Gastrocnemius medialis (tissue), 4 donors: ENCODE results near the gene ERBIN.

Source experiments
- POLR2A ChIP-seq, 2 donors: fragments of 450-650 bp; IDR thresholded peaks; one replicate each; pipeline ENCODE4 v1.6.1; 2017; ENCODE audit warnings: antibody characterized with exemption in 2 of 2, mild to moderate bottlenecking in 2 of 2, moderate library complexity in 2 of 2
- TF ChIP-seq, protein P1 (sequence below), 5 experiments: fragments of 450-650 bp in 3 of 5; fragments of 200-600 bp in 2 of 5; sonication (generic) in 2 of 5; IDR thresholded peaks in 4 of 5; conservative IDR thresholded peaks in 1 of 5; 1 replicate in 4 of 5; 2 replicates in 1 of 5; pipeline ENCODE4 v1.5.1; 2016 to 2019; ENCODE audit warnings: antibody characterized with exemption in 5 of 5, mild to moderate bottlenecking in 3 of 5, moderate library complexity in 3 of 5

DNA sequence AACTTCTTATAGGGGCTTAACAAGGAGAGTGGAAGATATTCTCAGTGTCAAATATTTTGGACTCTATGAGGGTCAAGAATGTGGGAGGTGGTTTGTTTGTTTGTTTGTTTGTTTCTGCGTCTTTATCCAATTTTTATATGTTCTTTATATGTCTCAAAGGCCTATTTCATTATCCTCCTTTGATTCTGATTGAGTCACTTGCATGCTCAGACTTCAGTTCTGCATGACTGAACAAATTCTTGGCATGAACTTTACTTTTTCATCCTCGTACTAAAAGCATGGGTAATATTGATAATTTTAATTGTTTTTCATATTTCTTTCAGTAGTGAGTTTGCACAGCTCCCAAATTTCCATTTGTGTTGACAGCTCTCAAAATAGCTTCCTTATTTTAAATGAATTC is 19.2 kb upstream of the ERBIN start:
- no peak for TF ChIP-seq POLR2A (IDR thresholded peaks at IDR 0.05)
- TF ChIP-seq, protein P1, sequence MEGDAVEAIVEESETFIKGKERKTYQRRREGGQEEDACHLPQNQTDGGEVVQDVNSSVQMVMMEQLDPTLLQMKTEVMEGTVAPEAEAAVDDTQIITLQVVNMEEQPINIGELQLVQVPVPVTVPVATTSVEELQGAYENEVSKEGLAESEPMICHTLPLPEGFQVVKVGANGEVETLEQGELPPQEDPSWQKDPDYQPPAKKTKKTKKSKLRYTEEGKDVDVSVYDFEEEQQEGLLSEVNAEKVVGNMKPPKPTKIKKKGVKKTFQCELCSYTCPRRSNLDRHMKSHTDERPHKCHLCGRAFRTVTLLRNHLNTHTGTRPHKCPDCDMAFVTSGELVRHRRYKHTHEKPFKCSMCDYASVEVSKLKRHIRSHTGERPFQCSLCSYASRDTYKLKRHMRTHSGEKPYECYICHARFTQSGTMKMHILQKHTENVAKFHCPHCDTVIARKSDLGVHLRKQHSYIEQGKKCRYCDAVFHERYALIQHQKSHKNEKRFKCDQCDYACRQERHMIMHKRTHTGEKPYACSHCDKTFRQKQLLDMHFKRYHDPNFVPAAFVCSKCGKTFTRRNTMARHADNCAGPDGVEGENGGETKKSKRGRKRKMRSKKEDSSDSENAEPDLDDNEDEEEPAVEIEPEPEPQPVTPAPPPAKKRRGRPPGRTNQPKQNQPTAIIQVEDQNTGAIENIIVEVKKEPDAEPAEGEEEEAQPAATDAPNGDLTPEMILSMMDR (IDR thresholded peaks at IDR 0.05 in 4 of 5, conservative IDR thresholded peaks at IDR 0.05 in 1 of 5): no peak
